HepG2 (cell line): ENCODE data around the gene AUP1. TPM values are rescaled to one million over a fixed set of nuclear protein-coding genes. Genes with fewer than 3 reads are reported as not detected.
A peak's percentile ranks its signal among the peaks of the same experiment; 100 is the strongest.

Source experiments
- ATAC-seq: fragments of 200-7000 bp; cut with Tn5 transposase; 3 replicates; pipeline ENCODE4 v1.9.1; 2020; ENCODE audit warnings: mild to moderate bottlenecking, moderate library complexity
- BruUV-seq: library from RNA; stranded (reverse); fragments of 400-500 nt; replicated peaks from 2 replicates; lab custom pipeline; 2021; lab: Mats Ljungman, UMichigan
- CTCF ChIA-PET: fragments of 300-600 bp; formaldehyde crosslinking; extraction: SDS; loops from one replicate; lab custom pipeline; 2021; ENCODE audit warnings: low total read pairs, inconsistent platforms, low intra/inter-chr PET ratio; lab: Yijun Ruan, JAX
- POLR2A ChIA-PET: fragments of 350-600 bp; sonication (Branson Sonifier 250); formaldehyde crosslinking; loops from one replicate; lab custom pipeline; 2020; ENCODE audit warnings: antibody characterized with exemption, inconsistent platforms; lab: Yijun Ruan, JAX
- DNase-seq: peaks from one replicate; pipeline ENCODE4 v3.0.0-alpha.2; 2015; ENCODE audit warnings: low spot score
- FAIRE-seq: peaks from 3 replicates; lab custom pipeline; 2011; peaks lifted over from hg19 to GRCh38; lab: Jason Lieb, UNC
- H2AFZ ChIP-seq: one replicate; pipeline ENCODE4 v1.6.1; 2011; ENCODE audit warnings: low read length, inconsistent platforms
- H3K27ac ChIP-seq: fragments of 300-600 bp; 3 replicates; pipeline ENCODE4 v1.8.0; 2011; ENCODE audit warnings: mixed run types, mild to moderate bottlenecking, mixed read lengths, low read length, inconsistent platforms; ENCODE audit not compliant: insufficient read depth; ENCODE audit errors: extremely low read length
- H3K27me3 ChIP-seq, 2 experiments: fragments of 200-600 bp in 1 of 2; 2 replicates in 1 of 2; 3 replicates in 1 of 2; pipeline versions ENCODE4 v1.6.0 to v1.8.0; 2011; ENCODE audit warnings: low read length in 2 of 2, mild to moderate bottlenecking in 2 of 2, moderate library complexity in 2 of 2, inconsistent platforms in 1 of 2; ENCODE audit not compliant: insufficient read depth in 2 of 2, control insufficient read depth in 1 of 2
- H3K36me3 ChIP-seq, 2 experiments: fragments of 200-600 bp in 1 of 2; replicated peaks in 1 of 2; 2 replicates in 1 of 2; 3 replicates in 1 of 2; pipeline versions ENCODE4 v1.5.1 to v1.8.0; 2011; ENCODE audit warnings: low read length in 2 of 2, inconsistent platforms in 1 of 2; ENCODE audit not compliant: insufficient read depth in 2 of 2, control insufficient read depth in 1 of 2
- H3K4me1 ChIP-seq: 2 replicates; pipeline ENCODE4 v1.5.1; 2012; ENCODE audit warnings: low read length, inconsistent platforms; ENCODE audit not compliant: insufficient read depth
- H3K4me2 ChIP-seq: 2 replicates; pipeline ENCODE4 v1.6.0; 2011; ENCODE audit warnings: low read depth, low read length, inconsistent platforms
- H3K4me3 ChIP-seq, 3 experiments: fragments of 200-600 bp in 1 of 3; sonication (generic), shearing (Covaris generic) in 1 of 3; replicated peaks in 1 of 3; 2 replicates each; pipeline ENCODE4 v1.5.1; 2011 to 2016; ENCODE audit warnings: low read length in 3 of 3, inconsistent platforms in 2 of 3, low read depth in 2 of 3, mild to moderate bottlenecking in 2 of 3, control low read depth in 1 of 3, mixed read lengths in 1 of 3; ENCODE audit not compliant: insufficient read depth in 1 of 3
- H3K79me2 ChIP-seq: one replicate; pipeline ENCODE4 v1.6.1; 2011; ENCODE audit warnings: low read length, inconsistent platforms; ENCODE audit not compliant: insufficient read depth
- H3K9ac ChIP-seq: 2 replicates; pipeline ENCODE4 v1.6.0; 2011; ENCODE audit warnings: mild to moderate bottlenecking, low read depth, low read length, inconsistent platforms; ENCODE audit not compliant: insufficient read depth
- H3K9me3 ChIP-seq: 2 replicates; pipeline ENCODE4 v1.5.1; 2012; ENCODE audit warnings: mild to moderate bottlenecking, low read length
- H4K20me1 ChIP-seq: 2 replicates; pipeline ENCODE4 v1.6.0; 2011; ENCODE audit warnings: inconsistent platforms, mild to moderate bottlenecking, low read length, moderate library complexity; ENCODE audit not compliant: insufficient read depth
- ARHGAP35 ChIP-seq: sonication (generic); formaldehyde crosslinking; IDR thresholded peaks from 2 replicates; pipeline ENCODE4 v1.9.0; 2022; ENCODE audit warnings: mild to moderate bottlenecking, inconsistent platforms, moderate library complexity, missing genetic modification reagents, borderline replicate concordance
- E2F2 ChIP-seq: sonication (generic); formaldehyde crosslinking; IDR thresholded peaks from 2 replicates; pipeline ENCODE4 v1.4.0; 2020; ENCODE audit warnings: missing genetic modification reagents, borderline replicate concordance
- ETS1 ChIP-seq: sonication (generic); formaldehyde crosslinking; IDR thresholded peaks from 2 replicates; pipeline ENCODE4 v1.4.0; 2020; ENCODE audit warnings: missing genetic modification reagents
- FIP1L1 ChIP-seq: fragments of 200-400 bp; formaldehyde crosslinking; IDR thresholded peaks from 2 replicates; pipeline ENCODE4 v1.6.1; 2018; ENCODE audit warnings: low read depth, mild to moderate bottlenecking, low read length, moderate library complexity, borderline replicate concordance; ENCODE audit not compliant: insufficient read depth
- HES4 ChIP-seq: sonication (generic); formaldehyde crosslinking; IDR thresholded peaks from 2 replicates; pipeline ENCODE4 v1.9.0; 2021; ENCODE audit warnings: mild to moderate bottlenecking, missing genetic modification reagents, borderline replicate concordance
- KMT2B ChIP-seq: IDR thresholded peaks from 2 replicates; pipeline ENCODE4 v1.6.1; 2016; ENCODE audit warnings: missing genetic modification reagents, missing compliant biosample characterization
- NFRKB ChIP-seq: fragments of 450-650 bp; IDR thresholded peaks from 2 replicates; pipeline ENCODE4 v1.6.1; 2017
- NR2F1 ChIP-seq, 2 experiments: fragments of 450-650 bp in 1 of 2; formaldehyde crosslinking in 1 of 2; IDR thresholded peaks; 2 replicates each; pipeline versions ENCODE4 v1.5.0 to v1.6.1; 2016 to 2020; ENCODE audit warnings: mild to moderate bottlenecking in 1 of 2, missing compliant biosample characterization in 1 of 2, missing genetic modification reagents in 1 of 2, moderate library complexity in 1 of 2
- RXRB ChIP-seq: IDR thresholded peaks from 2 replicates; pipeline ENCODE4 v1.6.1; 2016; ENCODE audit warnings: borderline replicate concordance, missing genetic modification reagents, missing compliant biosample characterization
- SP1 ChIP-seq, 2 experiments: fragments of 450-650 bp in 1 of 2; sonication (generic) in 1 of 2; formaldehyde crosslinking in 1 of 2; IDR thresholded peaks; 2 replicates each; pipeline versions ENCODE4 v1.4.0 to v1.6.1; 2016 to 2020; ENCODE audit warnings: missing genetic modification reagents in 1 of 2
- SSRP1 ChIP-seq: IDR thresholded peaks from 2 replicates; pipeline ENCODE4 v1.6.1; 2016; ENCODE audit warnings: control low read depth
- TEAD3 ChIP-seq: optimal IDR thresholded peaks from 2 replicates; pipeline ENCODE3; 2016; ENCODE audit warnings: borderline replicate concordance
- ZBTB39 ChIP-seq: sonication (generic); formaldehyde crosslinking; IDR thresholded peaks from 2 replicates; pipeline ENCODE4 v1.5.0; 2020; ENCODE audit warnings: missing genetic modification reagents
- ZNF30 ChIP-seq: sonication (generic); formaldehyde crosslinking; IDR thresholded peaks from 2 replicates; pipeline ENCODE4 v1.5.0; 2020; ENCODE audit warnings: mild to moderate bottlenecking, missing genetic modification reagents
- ZNF572 ChIP-seq: sonication (generic); formaldehyde crosslinking; IDR thresholded peaks from 2 replicates; pipeline ENCODE4 v1.5.1; 2020; ENCODE audit warnings: mild to moderate bottlenecking, missing genetic modification reagents
- ZNF710 ChIP-seq: sonication (generic); formaldehyde crosslinking; IDR thresholded peaks from 2 replicates; pipeline ENCODE4 v1.5.0; 2020; ENCODE audit warnings: mild to moderate bottlenecking, missing genetic modification reagents, borderline replicate concordance
- WGBS: methylation state at CpG from one replicate; pipeline ENCODE4 v1.1.6; 2017; ENCODE audit warnings: low lambda C conversion rate; 5-methylcytosine and 5-hydroxymethylcytosine counted together
- in situ Hi-C: cut with HindIII; loops from 2 replicates; pipeline ENCODE4 v1.10.0; 2017; ENCODE audit warnings: low pct_unique_long_range_greater_than_20kb; ENCODE audit not compliant: extremely low pct_ligation_motif_present
- intact Hi-C: fragments of 100-400 bp; cut with micrococcal nuclease; formaldehyde crosslinking; loops from one replicate; pipeline ENCODE4 v1.10.0; 2022; ENCODE audit not compliant: unreplicated experiment
- polyA plus RNA-seq, 8 experiments: library from polyadenylated mRNA; depleted of rRNA in 3 of 8; stranded (reverse) in 7 of 8; unstranded in 1 of 8; fragments of >200 nt; fragmentation: Illumina TruSeq in 4 of 8; extraction: Trizol in 4 of 8; gene quantifications; 2 replicates each; pipeline versions ENCODE4 v1.2.1 to v1.2.3, GENCODE V29; 2011 to 2016; ENCODE audit warnings: low read depth in 4 of 8, missing spikeins in 1 of 8, mixed read lengths in 1 of 8; ENCODE audit not compliant: insufficient read depth in 1 of 8
- total RNA-seq, 5 experiments: library from RNA; depleted of rRNA; stranded (reverse); fragments of >200 nt; fragmentation: Illumina TruSeq; extraction: Trizol; gene quantifications; 2 replicates each; pipeline ENCODE4 v1.2.3, GENCODE V29; 2016; ENCODE audit warnings: low read depth in 1 of 5

Gene AUP1
- total and polyA plus RNA-seq, 2 of the 13 experiments (the other 11 are each of a cell fraction or from before 2014, with no cell fraction given) = 174 to 267 TPM

- H3K27me3 ChIP-seq = peaks cover 6 to 26% of the 10 kb centered on the region in 2 experiments; a peak in 2 of 5 replicates
- no peak overlapping the region for H2AFZ ChIP-seq
- H4K20me1 ChIP-seq = no peaks in the 10 kb centered on the region
- FAIRE-seq (no peak), DNase-seq (no peak), ATAC-seq (no peak)
- intact Hi-C loops = no loop called here
- H3K36me3 ChIP-seq = no peaks in the 10 kb centered on the region
- H3K79me2 ChIP-seq = no peaks in the 10 kb centered on the region
- BruUV-seq = no TSS peak
- H3K4me3 ChIP-seq = peak overlapping the region in 1 of 3 experiments; percentile 69; a peak in 1 of 6 replicates
- no peak overlapping the region for H3K27ac ChIP-seq
- in situ Hi-C loops = no loop called here
- H3K9ac ChIP-seq = no peak overlapping the region
- peak overlapping the region; percentile 92; the same call in 1 of the 2 replicates for H3K4me2 ChIP-seq
- 81% methylated on average over 54 of the region's 58 CpGs for WGBS
- ChIA-PET POLR2A (no interaction called here), CTCF (no interaction called here)
- H3K4me1 ChIP-seq = peaks cover 61% of the 10 kb centered on the region
- no peaks in the 10 kb centered on the region for H3K9me3 ChIP-seq
- TF ChIP-seq HES4 (CRISPR knock-in tag) = no peak
- no peak for TF ChIP-seq NR2F1 (CRISPR knock-in tag; IDR thresholded peaks at IDR 0.05)
- TF ChIP-seq ZBTB39 = no peak
- no peak for TF ChIP-seq ZNF30 (CRISPR knock-in tag)
- no peak for TF ChIP-seq RXRB (CRISPR knock-in tag)
- no peak for TF ChIP-seq KMT2B (CRISPR knock-in tag)
- no peak for TF ChIP-seq ARHGAP35
- no peak for TF ChIP-seq TEAD3
- TF ChIP-seq SSRP1 (CRISPR knock-in tag) = no peak
- no peak for TF ChIP-seq NFRKB
- no peak for TF ChIP-seq ETS1 (CRISPR knock-in tag)
- no peak for TF ChIP-seq ZNF572 (CRISPR knock-in tag)
- no peak for TF ChIP-seq ZNF710 (CRISPR knock-in tag)
- no peak for TF ChIP-seq SP1 (IDR thresholded peaks at IDR 0.05)
- TF ChIP-seq SP1 (CRISPR knock-in tag; IDR thresholded peaks at IDR 0.05) = no peak
- TF ChIP-seq FIP1L1 = no peak
- TF ChIP-seq E2F2 (CRISPR knock-in tag) = no peak
Measured at GRCh38 chr2:74554820-74555531, 25.5 kb upstream of the AUP1 start.
